Activated CD4-positive, alpha-beta T cell treated with anti-CD3 and anti-CD28 coated beads for 36 hours (primary cell): ENCODE results near the gene RXYLT1. TPM values are rescaled to one million over a fixed set of nuclear protein-coding genes. Genes with fewer than 3 reads are reported as not detected.

ENCODE experiments used
- ATAC-seq: fragments of 200-7000 bp; cut with Tn5 transposase; one replicate; pipeline ENCODE4 v1.10.0; 2021; ENCODE audit warnings: mild to moderate bottlenecking, moderate library complexity
- CTCF ChIA-PET: fragments of 350-600 bp; sonication (Branson Sonifier 250); formaldehyde crosslinking; loops from one replicate; lab custom pipeline; 2021; ENCODE audit warnings: antibody characterized with exemption; lab: Charles Lee
- POLR2A ChIA-PET: fragments of 350-600 bp; sonication (Branson Sonifier 250); formaldehyde crosslinking; loops from one replicate; lab custom pipeline; 2021; ENCODE audit warnings: antibody characterized with exemption, inconsistent platforms; lab: Charles Lee
- DNase-seq: peaks from one replicate; pipeline ENCODE4 v3.0.0-alpha.2; 2020
- H3K27ac Mint-ChIP-seq: one replicate; pipeline ENCODE4 v1.8.0; 2021; ENCODE audit warnings: mixed read lengths
- H3K27me3 Mint-ChIP-seq: one replicate; pipeline ENCODE4 v1.8.0; 2021; ENCODE audit warnings: mixed read lengths
- H3K36me3 Mint-ChIP-seq: one replicate; pipeline ENCODE4 v1.8.0; 2021; ENCODE audit warnings: low read depth, mixed read lengths
- H3K4me1 Mint-ChIP-seq: one replicate; pipeline ENCODE4 v1.8.0; 2021; ENCODE audit warnings: mixed read lengths
- H3K4me3 Mint-ChIP-seq: one replicate; pipeline ENCODE4 v1.8.0; 2021; ENCODE audit warnings: mild to moderate bottlenecking, moderate library complexity, mixed read lengths
- H3K9me3 Mint-ChIP-seq: one replicate; pipeline ENCODE4 v1.8.0; 2021; ENCODE audit warnings: low read depth, mixed read lengths
- intact Hi-C, 2 experiments: fragments of 100-400 bp; cut with DNase I in 1 of 2; cut with micrococcal nuclease in 1 of 2; formaldehyde crosslinking; loops; one replicate each; pipeline versions ENCODE4 v1.14.2 to v1.15.1; 2022 to 2024; cut with DNase I, micrococcal nuclease
- total RNA-seq, 2 experiments: library from RNA; stranded (reverse); gene quantifications; one replicate each; pipeline ENCODE4 v1.2.3, GENCODE V29; 2021

RXYLT1 gene
- total RNA-seq, 2 experiments from 2014 or later = 14.8 to 15.6 TPM

DNA sequence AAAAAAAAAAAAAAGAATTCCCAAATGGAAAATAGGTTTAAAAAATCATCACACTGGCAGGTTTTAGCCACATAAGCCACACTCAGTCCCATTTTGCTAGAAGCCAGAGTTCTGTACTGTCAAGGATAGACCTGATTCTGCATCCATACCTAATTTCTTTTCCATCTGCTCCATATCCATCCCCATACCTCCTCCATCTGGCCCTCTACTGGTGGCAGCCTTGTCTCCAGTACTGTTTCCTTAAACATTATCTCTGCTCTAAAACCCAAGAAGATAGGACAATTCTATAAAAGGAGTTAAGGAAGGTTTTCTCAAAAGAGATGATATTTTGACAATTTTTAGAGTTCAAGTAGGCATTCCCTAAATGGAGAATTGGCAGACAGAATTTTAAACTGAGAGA is 26.0 kb upstream of the RXYLT1 start:
- peaks cover 12% of the 10 kb centered on the region for H3K27me3 Mint-ChIP-seq
- peaks cover 6% of the 10 kb centered on the region for H3K4me1 Mint-ChIP-seq
- no peaks in the 10 kb centered on the region for H3K9me3 Mint-ChIP-seq
- ChIA-PET CTCF (interaction anchor here (0.8 kb wide), 1 partner anchor 32 kb away, joined by 3 read pairs; no protein-coding TSS in a partner anchor), POLR2A (no interaction called here)
- DNase-seq (no peak), ATAC-seq (no peak)
- intact Hi-C loops = no loop called here
- H3K36me3 Mint-ChIP-seq = no peaks in the 10 kb centered on the region
- no peak overlapping the region for H3K27ac Mint-ChIP-seq
- H3K4me3 Mint-ChIP-seq = no peak overlapping the region

DNA sequence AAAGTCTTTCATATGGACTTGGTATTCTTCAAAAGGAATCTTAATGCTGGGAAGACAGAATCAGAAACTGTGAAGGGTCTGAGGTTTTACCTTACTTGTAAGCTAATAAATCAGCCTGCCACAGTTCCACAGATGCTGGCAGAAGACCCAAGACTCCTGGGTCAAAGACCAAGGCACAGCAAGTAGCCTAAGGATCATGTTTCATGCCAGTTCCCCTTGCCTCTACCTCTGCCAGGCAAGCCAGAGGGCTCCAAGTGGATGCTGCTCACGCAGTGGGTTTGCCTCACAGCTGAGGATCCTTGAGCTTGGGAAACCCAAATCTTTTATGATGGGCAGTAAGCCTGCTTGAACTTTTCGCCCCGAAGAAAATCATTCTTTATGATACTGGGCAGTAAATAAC is 15.2 kb upstream of the RXYLT1 start:
- Mint-ChIP-seq H3K9me3 (peaks cover 5% of the 10 kb centered on the region), H3K36me3 (no peaks in the 10 kb centered on the region), H3K4me3 (no peak overlapping the region), H3K27ac (no peak overlapping the region), H3K27me3 (peaks cover 19% of the 10 kb centered on the region), H3K4me1 (no peaks in the 10 kb centered on the region)
- DNase-seq = no peak
- intact Hi-C loops = no loop called here
- no peak for ATAC-seq
- POLR2A ChIA-PET = no interaction called here
- CTCF ChIA-PET = interaction anchor here (0.6 kb wide), 1 partner anchor 1257 kb away, joined by 3 read pairs; no protein-coding TSS in a partner anchor

DNA sequence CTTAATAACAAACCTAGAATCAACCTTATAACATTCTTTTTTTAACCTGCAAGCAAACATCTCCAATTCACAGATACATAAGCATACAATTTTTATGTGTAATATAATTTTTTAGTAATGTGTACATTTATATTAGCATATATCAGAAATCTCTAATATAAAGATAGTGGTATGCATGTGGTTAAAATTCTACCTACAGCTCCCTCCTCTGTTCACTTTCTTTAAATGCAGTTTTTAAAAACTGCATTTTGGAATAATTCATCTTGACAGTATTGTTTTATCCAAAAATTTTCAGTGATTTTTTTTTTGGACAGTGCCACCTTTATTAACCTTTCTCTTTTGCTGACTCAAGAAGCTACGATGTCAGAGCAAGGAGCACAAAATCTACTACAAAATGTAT is 13.2 kb upstream of the RXYLT1 start:
- intact Hi-C loops = no loop called here
- CTCF ChIA-PET = interaction anchor here (0.9 kb wide), 1 partner anchor 9 kb away, joined by 4 read pairs; no protein-coding TSS in a partner anchor
- H3K27me3 Mint-ChIP-seq = peaks cover 21% of the 10 kb centered on the region
- H3K27ac Mint-ChIP-seq = no peak overlapping the region
- DNase-seq (no peak), ATAC-seq (no peak)
- no peak overlapping the region for H3K4me3 Mint-ChIP-seq
- H3K9me3 Mint-ChIP-seq = peaks cover 6% of the 10 kb centered on the region
- POLR2A ChIA-PET = no interaction called here
- peaks cover 1% of the 10 kb centered on the region for H3K36me3 Mint-ChIP-seq
- H3K4me1 Mint-ChIP-seq = no peaks in the 10 kb centered on the region

DNA sequence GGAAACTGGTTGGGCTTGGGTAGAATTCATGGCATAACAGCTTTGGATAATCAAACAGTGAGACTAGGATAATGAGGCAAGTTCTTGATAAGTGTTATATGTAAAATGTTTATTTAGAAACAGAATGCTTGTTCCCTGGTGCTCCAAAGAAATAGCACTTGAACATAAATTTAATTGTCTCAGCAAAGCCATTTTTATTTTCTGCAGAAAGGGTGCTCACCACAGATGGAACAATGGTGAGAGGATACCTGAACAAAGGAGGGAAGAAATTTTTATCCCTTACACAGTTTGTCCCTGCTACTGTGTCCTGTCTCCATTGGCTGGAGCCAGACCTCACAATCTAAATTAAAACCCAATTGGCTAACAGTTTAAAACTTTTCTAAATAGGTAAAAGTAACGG is 9.3 kb upstream of the RXYLT1 start:
- no peaks in the 10 kb centered on the region for H3K4me1 Mint-ChIP-seq
- peaks cover 1% of the 10 kb centered on the region for H3K36me3 Mint-ChIP-seq
- ChIA-PET POLR2A (no interaction called here), CTCF (no interaction called here)
- ATAC-seq (no peak), DNase-seq (no peak)
- intact Hi-C loops = no loop called here
- no peak overlapping the region for H3K27ac Mint-ChIP-seq
- peaks cover 18% of the 10 kb centered on the region for H3K27me3 Mint-ChIP-seq
- peaks cover 6% of the 10 kb centered on the region for H3K9me3 Mint-ChIP-seq
- H3K4me3 Mint-ChIP-seq = no peak overlapping the region

DNA sequence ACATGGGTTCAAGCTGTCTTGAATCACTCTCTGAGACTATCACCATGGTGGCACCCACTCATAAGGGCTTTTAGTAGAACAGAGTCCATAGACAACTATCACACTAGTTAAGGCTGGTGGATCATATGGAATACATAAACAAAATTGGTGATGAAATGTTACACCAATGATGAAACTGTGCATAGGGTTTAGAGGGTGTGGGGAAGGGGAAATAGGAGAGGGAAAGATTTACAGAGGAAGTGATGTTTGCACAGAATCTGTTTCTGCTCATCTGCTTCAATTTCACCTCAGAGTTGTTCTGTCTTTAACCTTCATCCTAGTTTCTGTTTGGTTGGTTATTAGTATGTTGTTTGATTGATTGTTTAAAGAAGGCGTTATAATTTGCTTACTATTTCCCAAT is 2.4 kb upstream of the RXYLT1 start:
- Mint-ChIP-seq H3K27me3 (no peaks in the 10 kb centered on the region), H3K9me3 (no peaks in the 10 kb centered on the region), H3K4me3 (no peak overlapping the region), H3K36me3 (peaks cover 8% of the 10 kb centered on the region), H3K4me1 (peaks cover 10% of the 10 kb centered on the region), H3K27ac (no peak overlapping the region)
- ChIA-PET CTCF (no interaction called here), POLR2A (no interaction called here)
- DNase-seq (no peak), ATAC-seq (no peak)
- intact Hi-C loops = no loop called here

DNA sequence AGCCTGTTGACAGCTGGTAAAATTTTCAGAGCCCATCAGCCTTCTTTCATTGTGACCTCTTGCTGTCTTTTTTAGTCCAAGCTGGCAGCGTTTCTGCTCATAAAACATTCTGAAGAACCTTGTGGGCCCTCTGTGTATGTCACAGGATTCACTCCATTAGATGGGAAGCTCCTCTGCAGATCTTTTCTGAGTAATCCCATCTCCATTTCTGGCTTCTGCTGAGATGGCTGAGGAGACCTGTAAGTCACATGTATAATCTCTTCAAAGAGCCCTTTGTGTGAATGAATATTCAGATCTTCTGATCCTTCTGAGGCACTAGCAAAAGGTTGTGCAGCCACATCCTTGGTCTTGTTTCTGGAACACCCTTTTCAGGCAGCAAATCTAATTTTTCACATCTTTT is 2.8 kb downstream of the RXYLT1 start:
- no peak overlapping the region for H3K4me3 Mint-ChIP-seq
- DNase-seq (no peak), ATAC-seq (no peak)
- H3K27ac Mint-ChIP-seq = no peak overlapping the region
- no peaks in the 10 kb centered on the region for H3K9me3 Mint-ChIP-seq
- intact Hi-C loops = loop anchor here (5.0 kb wide), 2 partner anchors 670 to 975 kb away; partner anchors contain the start of genes TBK1 (in 2 of the 2) and GNS (in 1 of the 2)
- H3K27me3 Mint-ChIP-seq = no peaks in the 10 kb centered on the region
- H3K36me3 Mint-ChIP-seq = peaks cover 40% of the 10 kb centered on the region
- peaks cover 13% of the 10 kb centered on the region for H3K4me1 Mint-ChIP-seq
- POLR2A ChIA-PET = no interaction called here
- CTCF ChIA-PET = no interaction called here

DNA sequence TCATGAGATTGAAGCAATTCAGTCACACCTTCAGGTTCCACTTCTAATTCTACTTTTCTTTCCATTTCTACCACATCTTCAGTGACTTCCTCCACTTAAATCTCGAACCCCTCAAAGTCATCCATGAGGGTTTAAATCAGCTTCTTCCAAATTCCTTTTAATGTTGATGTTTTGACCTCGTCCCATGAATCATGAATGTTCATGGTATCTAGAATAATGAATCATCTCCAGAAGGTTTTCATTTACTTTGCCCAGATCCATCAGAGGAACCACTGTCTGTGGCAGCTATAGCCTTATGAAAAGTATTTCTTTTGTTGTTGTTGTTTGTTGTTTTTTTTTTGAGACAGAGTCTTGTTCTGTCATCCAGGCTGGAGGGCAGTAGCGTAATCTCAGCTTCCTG is 7.6 kb downstream of the RXYLT1 start:
- DNase-seq (no peak), ATAC-seq (no peak)
- H3K36me3 Mint-ChIP-seq = peaks cover 65% of the 10 kb centered on the region
- intact Hi-C loops = no loop called here
- no peaks in the 10 kb centered on the region for H3K9me3 Mint-ChIP-seq
- POLR2A ChIA-PET = no interaction called here
- peaks cover 5% of the 10 kb centered on the region for H3K4me1 Mint-ChIP-seq
- CTCF ChIA-PET = no interaction called here
- no peak overlapping the region for H3K4me3 Mint-ChIP-seq
- H3K27me3 Mint-ChIP-seq = no peaks in the 10 kb centered on the region
- no peak overlapping the region for H3K27ac Mint-ChIP-seq

DNA sequence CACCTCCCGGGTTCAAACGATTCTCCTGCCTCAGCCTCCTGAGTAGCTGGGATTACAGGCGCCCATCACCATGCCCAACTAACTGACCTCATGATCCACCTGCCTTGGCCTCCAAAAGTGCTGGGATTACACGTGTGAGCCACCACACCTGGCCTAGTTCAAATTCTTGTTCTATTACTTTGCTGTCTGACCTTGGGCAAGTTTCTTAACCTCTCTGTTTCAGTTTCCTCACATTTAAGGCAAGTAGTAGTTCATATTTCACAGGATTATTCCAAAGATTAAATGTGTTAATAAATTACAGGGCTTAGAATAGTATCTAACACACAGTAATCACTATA is 10.9 kb downstream of the RXYLT1 start:
- ATAC-seq (no peak), DNase-seq (no peak)
- Mint-ChIP-seq H3K4me3 (no peak overlapping the region), H3K9me3 (no peaks in the 10 kb centered on the region), H3K36me3 (peaks cover 44% of the 10 kb centered on the region), H3K27ac (no peak overlapping the region), H3K27me3 (no peaks in the 10 kb centered on the region), H3K4me1 (peaks cover 5% of the 10 kb centered on the region)
- ChIA-PET CTCF (interaction anchor here (0.6 kb wide), 1 partner anchor 10 kb away, joined by 3 read pairs; no protein-coding TSS in a partner anchor), POLR2A (no interaction called here)
- intact Hi-C loops = no loop called here

DNA sequence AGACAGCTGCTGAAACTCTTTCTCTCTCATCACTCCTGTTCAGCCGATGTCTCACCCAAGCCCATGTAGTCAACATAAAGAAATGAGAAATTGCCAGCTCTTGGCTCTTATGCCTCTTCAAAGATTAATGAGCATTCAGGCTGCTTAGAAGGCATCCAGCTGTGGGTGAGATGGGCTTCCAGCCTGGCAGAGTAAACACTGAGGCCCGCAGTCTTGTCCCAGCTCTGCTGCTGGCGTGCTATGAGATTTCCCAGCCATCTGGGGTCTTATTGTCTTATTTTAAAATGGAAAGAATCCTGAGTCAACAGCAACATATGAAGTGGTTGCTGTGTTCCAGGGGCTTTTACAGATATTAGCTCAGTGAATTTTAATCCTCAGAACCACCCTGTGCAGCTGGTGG is 12.6 kb downstream of the RXYLT1 start:
- POLR2A ChIA-PET = no interaction called here
- peaks cover 40% of the 10 kb centered on the region for H3K36me3 Mint-ChIP-seq
- H3K27ac Mint-ChIP-seq = no peak overlapping the region
- ATAC-seq (no peak), DNase-seq (no peak)
- intact Hi-C loops = no loop called here
- CTCF ChIA-PET = interaction anchor here (1.5 kb wide), 1 partner anchor 10 kb away, joined by 8 read pairs; no protein-coding TSS in a partner anchor
- no peak overlapping the region for H3K4me3 Mint-ChIP-seq
- no peaks in the 10 kb centered on the region for H3K9me3 Mint-ChIP-seq
- H3K27me3 Mint-ChIP-seq = no peaks in the 10 kb centered on the region
- H3K4me1 Mint-ChIP-seq = peaks cover 5% of the 10 kb centered on the region

DNA sequence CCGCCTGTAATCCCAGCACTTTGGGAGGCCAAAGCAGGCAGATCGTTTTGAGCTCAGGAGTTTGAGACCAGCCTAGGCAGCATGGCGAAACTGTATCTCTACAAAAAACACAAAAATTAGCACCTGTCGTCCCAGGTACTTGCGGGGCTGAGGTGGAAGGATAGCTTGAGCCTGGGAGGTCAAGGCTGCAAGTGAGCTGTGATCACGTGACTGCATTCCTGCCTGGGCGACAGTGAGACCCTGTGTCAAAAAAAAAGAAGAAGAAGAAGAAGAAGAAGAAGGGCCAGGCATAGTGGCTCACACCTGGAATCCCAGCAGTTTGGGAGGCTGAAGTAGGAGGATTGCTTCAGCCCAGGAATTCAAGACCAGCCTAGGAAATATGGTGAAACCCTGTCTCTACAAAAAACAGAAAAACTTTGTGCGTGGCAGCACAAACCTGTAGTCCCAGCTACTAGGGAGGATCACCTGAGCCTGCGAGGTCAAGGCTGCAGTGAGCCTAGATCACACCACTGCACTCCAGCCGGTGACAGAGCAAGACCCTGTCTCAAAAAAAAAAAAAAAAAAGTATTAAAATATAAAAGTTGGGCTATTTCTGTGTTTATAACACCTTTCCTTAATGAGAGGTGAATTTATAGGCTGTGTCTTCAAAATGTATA is 15.5 kb downstream of the RXYLT1 start:
- ATAC-seq (no peak), DNase-seq (no peak)
- Mint-ChIP-seq H3K4me3 (no peak overlapping the region), H3K36me3 (peaks cover 18% of the 10 kb centered on the region), H3K27ac (no peak overlapping the region), H3K4me1 (peaks cover 4% of the 10 kb centered on the region), H3K27me3 (no peaks in the 10 kb centered on the region), H3K9me3 (no peaks in the 10 kb centered on the region)
- CTCF ChIA-PET = no interaction called here
- POLR2A ChIA-PET = no interaction called here
- intact Hi-C loops = no loop called here

DNA sequence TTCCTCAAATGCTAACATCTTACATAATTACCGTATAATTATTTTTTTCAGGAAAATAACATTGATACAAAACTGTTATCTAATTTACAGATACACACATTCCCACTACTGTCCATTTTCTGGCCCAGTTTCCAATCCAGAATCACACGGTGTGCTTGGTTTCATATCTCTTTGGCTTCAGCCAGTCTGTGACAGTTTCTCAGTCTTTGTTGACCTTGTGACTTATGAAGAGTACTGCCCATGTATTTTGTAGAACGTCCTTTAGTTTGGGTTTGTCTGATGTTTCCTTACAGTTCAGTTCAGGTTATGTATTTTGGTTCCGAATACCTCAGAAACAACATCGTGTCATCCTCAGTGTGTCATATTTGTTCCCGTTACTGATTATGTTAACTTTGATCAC is 16.2 kb downstream of the RXYLT1 start:
- ChIA-PET POLR2A (no interaction called here), CTCF (no interaction called here)
- H3K4me3 Mint-ChIP-seq = no peak overlapping the region
- no peaks in the 10 kb centered on the region for H3K27me3 Mint-ChIP-seq
- ATAC-seq = peak; percentile 30
- DNase-seq = no peak
- no peaks in the 10 kb centered on the region for H3K9me3 Mint-ChIP-seq
- H3K4me1 Mint-ChIP-seq = peaks cover 4% of the 10 kb centered on the region
- no peak overlapping the region for H3K27ac Mint-ChIP-seq
- intact Hi-C loops = no loop called here
- peaks cover 13% of the 10 kb centered on the region for H3K36me3 Mint-ChIP-seq

DNA sequence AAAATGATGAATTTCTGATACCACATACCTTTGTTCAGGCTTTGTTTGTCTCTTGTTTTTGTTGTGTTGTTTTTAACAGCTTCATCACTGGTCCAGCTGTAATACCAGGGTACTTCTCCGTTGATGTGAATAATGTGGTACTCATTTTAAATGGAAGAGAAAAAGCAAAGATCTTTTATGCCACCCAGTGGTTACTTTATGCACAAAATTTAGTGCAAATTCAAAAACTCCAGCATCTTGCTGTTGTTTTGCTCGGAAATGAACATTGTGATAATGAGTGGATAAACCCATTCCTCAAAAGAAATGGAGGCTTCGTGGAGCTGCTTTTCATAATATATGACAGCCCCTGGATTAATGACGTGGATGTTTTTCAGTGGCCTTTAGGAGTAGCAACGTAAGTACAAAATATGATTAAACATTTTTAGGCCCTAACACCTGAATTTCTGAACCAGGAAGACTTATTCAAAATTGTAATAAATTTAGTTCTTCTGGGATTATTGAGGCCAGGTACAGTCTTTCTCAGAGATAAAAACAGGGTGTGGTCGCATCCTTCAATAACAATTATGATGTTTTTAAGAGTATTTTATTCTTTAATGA is 22.4 kb downstream of the RXYLT1 start:
- Mint-ChIP-seq H3K9me3 (no peaks in the 10 kb centered on the region), H3K27me3 (no peaks in the 10 kb centered on the region), H3K4me1 (no peaks in the 10 kb centered on the region), H3K36me3 (peaks cover 4% of the 10 kb centered on the region), H3K27ac (no peak overlapping the region), H3K4me3 (no peak overlapping the region)
- ATAC-seq (no peak), DNase-seq (no peak)
- ChIA-PET POLR2A (no interaction called here), CTCF (interaction anchor here (0.6 to 2.1 kb wide), 7 partner anchors 8 to 673 kb away, joined by 3 to 8 read pairs (median 4); no protein-coding TSS in a partner anchor)
- intact Hi-C loops = loop anchor here (1.0 to 10.0 kb wide), 6 partner anchors 130 to 699 kb away; partner anchors contain the start of genes AVPR1A (in 1 of the 2) and DPY19L2 (in 1 of the 2)
